ENCODE data around the gene ZNF107. TPM values are rescaled to one million over a fixed set of nuclear protein-coding genes. Genes with fewer than 3 reads are reported as not detected.

ZNF107 gene
- total and polyA plus RNA-seq, 2 donors (not counting 3 experiments of a cell fraction or from before 2014, with no cell fraction given) = 0.77 to 5.8 TPM

GRCh38 chr7:64654796-64655548, 11.0 kb upstream of the ZNF107 start:
- no peaks in the 10 kb centered on the region for H3K9me1 ChIP-seq (replicated peaks; ENCODE audit: control insufficient read depth, extremely low read depth, insufficient read depth, low read length)
- no peak overlapping the region for H3K27ac ChIP-seq (ENCODE audit: insufficient read depth, low read depth, low read length)
- H4K20me1 ChIP-seq (replicated peaks; ENCODE audit: control insufficient read depth, extremely low read depth, insufficient read depth, low read length) = no peaks in the 10 kb centered on the region
- no peaks in the 10 kb centered on the region for H3K36me3 ChIP-seq (ENCODE audit: control insufficient read depth in 2 of 2, extremely low read depth in 1 of 2, insufficient read depth in 2 of 2, low read length in 2 of 2)
- BruUV-seq (replicated peaks) = no TSS peak
- H3K4me3 ChIP-seq (replicated peaks in 1 of 3; ENCODE audit: insufficient read depth in 1 of 3, low read depth in 1 of 3, low read length in 3 of 3) = no peak overlapping the region
- no peak overlapping the region for H3K4me2 ChIP-seq (ENCODE audit: insufficient read depth, low read length)
- POLR2A ChIA-PET = interaction anchor here (0.5 kb wide), 1 partner anchor 91 kb away, joined by 3 read pairs; no protein-coding TSS in a partner anchor
- H3K27me3 ChIP-seq (ENCODE audit: control insufficient read depth in 2 of 2, insufficient read depth in 2 of 2, low read length in 2 of 2) = no peaks in the 10 kb centered on the region
- CTCF ChIA-PET = no interaction called here
- no peak for TF ChIP-seq MAX (IDR thresholded peaks at IDR 0.05; ENCODE audit: insufficient read depth, insufficient read length)
- no peak for TF ChIP-seq EZH2 (IDR thresholded peaks at IDR 0.05; ENCODE audit: borderline replicate concordance, low read depth, low read length, severe bottlenecking)
- TF ChIP-seq POLR2A (IDR thresholded peaks at IDR 0.05; ENCODE audit: low read depth, low read length) = no peak
- TF ChIP-seq MYC (IDR thresholded peaks at IDR 0.05; ENCODE audit: low read depth, low read length) = no peak
- no peak for TF ChIP-seq CTCF (IDR thresholded peaks at IDR 0.05; ENCODE audit: extremely low read depth in 1 of 2, insufficient read depth in 1 of 2, low read depth in 1 of 2, low read length in 2 of 2)
- TF ChIP-seq POLR2AphosphoS5 (IDR thresholded peaks at IDR 0.05; ENCODE audit: insufficient read depth, low read depth, low read length) = no peak
- no peak for TF ChIP-seq FOS (IDR thresholded peaks at IDR 0.05; ENCODE audit: borderline replicate concordance, insufficient read depth, low read length)
- TF ChIP-seq GATA2 (IDR thresholded peaks at IDR 0.05; ENCODE audit: insufficient read depth, insufficient read length, low read depth, low read length) = no peak
- no peak for TF ChIP-seq JUN (IDR thresholded peaks at IDR 0.05; ENCODE audit: borderline replicate concordance, insufficient read depth, insufficient read length, low read depth)
- intact Hi-C loops (cut with micrococcal nuclease) = no loop called here
- FAIRE-seq (no peak), DNase-seq (ENCODE audit: low read depth, low spot score) (no peak)
- no peaks in the 10 kb centered on the region for H3K79me2 ChIP-seq (ENCODE audit: control insufficient read depth, insufficient read depth, low read length)
- dilution Hi-C loops (cut with MboI; ENCODE audit: extremely low pct_ligation_motif_present, low sequenced_read_pairs) = no loop called here
- no peak overlapping the region for H3K9ac ChIP-seq (replicated peaks; ENCODE audit: extremely low read depth, insufficient read depth, low read length)
- no peaks in the 10 kb centered on the region for H3K9me3 ChIP-seq (replicated peaks; ENCODE audit: control insufficient read depth, insufficient read depth, low read length)
- H2AFZ ChIP-seq (ENCODE audit: low read depth, low read length) = no peak overlapping the region
- no peaks in the 10 kb centered on the region for H3K4me1 ChIP-seq (ENCODE audit: control insufficient read depth, extremely low read depth, insufficient read depth, low read length)
